Osteoblast (primary cell): ENCODE data around the gene FCER1G. TPM values are rescaled to one million over a fixed set of nuclear protein-coding genes. Genes with fewer than 3 reads are reported as not detected.

ENCODE experiments used
- DNase-seq: peaks from one replicate; pipeline ENCODE4 v3.0.0; 2011; ENCODE audit warnings: low spot score, mixed read lengths; ENCODE audit not compliant: insufficient read length; ENCODE audit errors: missing footprints
- H2AFZ ChIP-seq: 2 replicates; pipeline ENCODE4 v1.6.0; 2011; ENCODE audit warnings: mild to moderate bottlenecking, low read length
- H3K27ac ChIP-seq: 2 replicates; pipeline ENCODE4 v1.5.1; 2011; ENCODE audit warnings: mild to moderate bottlenecking, low read depth, low read length, moderate library complexity
- H3K27me3 ChIP-seq: 2 replicates; pipeline ENCODE4 v1.6.0; 2012; ENCODE audit warnings: mild to moderate bottlenecking, control low read depth, inconsistent platforms, low read length, moderate library complexity; ENCODE audit not compliant: insufficient read depth
- H3K36me3 ChIP-seq: 2 replicates; pipeline ENCODE4 v1.5.1; 2011; ENCODE audit warnings: mild to moderate bottlenecking, low read length, control low read depth, moderate library complexity; ENCODE audit not compliant: insufficient read depth
- H3K4me1 ChIP-seq: 2 replicates; pipeline ENCODE4 v1.5.1; 2011; ENCODE audit warnings: mild to moderate bottlenecking, low read length, control low read depth, moderate library complexity; ENCODE audit not compliant: insufficient read depth
- H3K4me2 ChIP-seq: 2 replicates; pipeline ENCODE4 v1.6.0; 2011; ENCODE audit warnings: mild to moderate bottlenecking, low read length; ENCODE audit not compliant: insufficient read depth
- H3K4me3 ChIP-seq: fragments of 200-600 bp; sonication (generic); 3 replicates; pipeline ENCODE4 v1.5.1; 2012; ENCODE audit warnings: mild to moderate bottlenecking, low read length, inconsistent platforms; ENCODE audit not compliant: insufficient read depth
- H3K79me2 ChIP-seq: 2 replicates; pipeline ENCODE4 v1.6.0; 2012; ENCODE audit warnings: mild to moderate bottlenecking, low read length, control low read depth, inconsistent platforms; ENCODE audit not compliant: insufficient read depth
- H3K9me3 ChIP-seq: 2 replicates; pipeline ENCODE4 v1.5.1; 2011; ENCODE audit warnings: low read depth, low read length, control low read depth
- H4K20me1 ChIP-seq: 2 replicates; pipeline ENCODE4 v1.6.0; 2012; ENCODE audit warnings: mild to moderate bottlenecking, low read length, control low read depth; ENCODE audit not compliant: insufficient read depth
- total RNA-seq: library from RNA; depleted of rRNA; stranded (reverse); fragments of >200 nt; gene quantifications from 2 replicates; pipeline ENCODE4 v1.2.3, GENCODE V29; 2012
- TF ChIP-seq, protein P1 (sequence below): IDR thresholded peaks from 2 replicates; pipeline ENCODE4 v1.5.1; 2011; ENCODE audit warnings: mild to moderate bottlenecking, low read depth, low read length, moderate library complexity; ENCODE audit errors: extremely low read depth

FCER1G gene
- total RNA-seq, 1 donor = 0.72 TPM

DNA sequence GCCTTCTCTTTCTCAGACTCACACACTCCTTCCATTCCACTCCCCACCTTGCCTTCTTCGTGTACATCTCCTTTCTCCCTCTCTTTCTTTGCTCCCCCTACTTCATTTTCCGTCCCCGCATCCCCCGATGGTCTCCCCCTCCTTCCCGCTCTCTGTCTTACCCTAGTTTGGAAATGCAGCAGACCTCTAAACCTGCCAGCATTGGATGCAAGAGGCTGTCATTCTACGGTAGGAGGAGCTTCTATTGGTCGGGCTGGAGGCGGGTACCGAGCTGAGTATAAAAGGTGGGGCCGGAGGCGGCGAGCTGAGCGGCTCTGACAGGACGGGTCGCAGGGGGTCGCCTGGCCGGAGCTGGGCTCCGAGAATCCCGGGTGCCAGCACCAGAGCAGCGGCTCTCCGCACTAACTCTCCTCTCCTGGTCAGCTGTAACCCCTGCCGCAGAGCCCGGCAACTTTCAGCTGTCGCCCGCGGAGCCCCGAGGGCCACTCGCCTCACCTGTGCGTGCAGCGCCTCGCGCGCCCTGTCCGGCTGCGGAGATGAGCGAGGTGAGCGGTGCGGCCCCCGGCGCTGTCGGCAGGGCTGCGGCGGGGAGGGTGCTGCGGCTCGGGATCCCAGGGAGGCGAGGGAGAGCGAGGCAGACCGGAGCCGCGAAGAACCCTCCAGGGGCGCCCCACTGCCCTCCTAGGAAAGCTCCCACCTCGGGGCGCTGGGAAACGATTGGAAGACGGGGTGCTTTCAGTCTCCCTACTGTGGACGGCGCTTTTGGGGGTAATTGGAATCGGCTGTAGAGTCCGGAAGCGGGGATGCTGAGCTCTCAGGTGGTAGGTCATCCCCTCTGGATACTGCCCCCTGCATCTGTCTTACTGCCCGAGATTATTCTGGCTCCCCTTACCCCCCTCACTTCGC, 43.6 kb downstream of the FCER1G start, which contains the start of gene PCP4L1:
PCP4L1 (plus strand) TSS at position 307 of the 906 bp plus-strand sequence; CDS start at position 537, 230 bp downstream.
- no peaks in the 10 kb centered on the region for H3K9me3 ChIP-seq
- peak; percentile 92 for DNase-seq
- peak within 1 kb of the TSS; percentile 77 for H3K4me2 ChIP-seq
- H3K4me1 ChIP-seq = peaks cover 6% of the 10 kb centered on the region
- no peaks in the 10 kb centered on the region for H3K36me3 ChIP-seq
- TF ChIP-seq, protein P1, sequence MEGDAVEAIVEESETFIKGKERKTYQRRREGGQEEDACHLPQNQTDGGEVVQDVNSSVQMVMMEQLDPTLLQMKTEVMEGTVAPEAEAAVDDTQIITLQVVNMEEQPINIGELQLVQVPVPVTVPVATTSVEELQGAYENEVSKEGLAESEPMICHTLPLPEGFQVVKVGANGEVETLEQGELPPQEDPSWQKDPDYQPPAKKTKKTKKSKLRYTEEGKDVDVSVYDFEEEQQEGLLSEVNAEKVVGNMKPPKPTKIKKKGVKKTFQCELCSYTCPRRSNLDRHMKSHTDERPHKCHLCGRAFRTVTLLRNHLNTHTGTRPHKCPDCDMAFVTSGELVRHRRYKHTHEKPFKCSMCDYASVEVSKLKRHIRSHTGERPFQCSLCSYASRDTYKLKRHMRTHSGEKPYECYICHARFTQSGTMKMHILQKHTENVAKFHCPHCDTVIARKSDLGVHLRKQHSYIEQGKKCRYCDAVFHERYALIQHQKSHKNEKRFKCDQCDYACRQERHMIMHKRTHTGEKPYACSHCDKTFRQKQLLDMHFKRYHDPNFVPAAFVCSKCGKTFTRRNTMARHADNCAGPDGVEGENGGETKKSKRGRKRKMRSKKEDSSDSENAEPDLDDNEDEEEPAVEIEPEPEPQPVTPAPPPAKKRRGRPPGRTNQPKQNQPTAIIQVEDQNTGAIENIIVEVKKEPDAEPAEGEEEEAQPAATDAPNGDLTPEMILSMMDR = no peak
- peak within 1 kb of the TSS; percentile 76 for H2AFZ ChIP-seq
- no peaks in the 10 kb centered on the region for H3K79me2 ChIP-seq
- H3K27ac ChIP-seq = no peak within 1 kb of the TSS
- H3K27me3 ChIP-seq = peaks cover 39% of the 10 kb centered on the region
- peak within 1 kb of the TSS; percentile 64 for H3K4me3 ChIP-seq
- H4K20me1 ChIP-seq = no peaks in the 10 kb centered on the region

GRCh38 chr1:161259345-161259702, 44.2 kb downstream of the FCER1G start:
- Histone ChIP-seq H3K27ac (no peak overlapping the region), H3K4me2 (peak overlapping the region; percentile 77), H3K27me3 (peaks cover 39% of the 10 kb centered on the region), H3K4me3 (no peak overlapping the region), H4K20me1 (no peaks in the 10 kb centered on the region), H3K9me3 (no peaks in the 10 kb centered on the region), H3K36me3 (no peaks in the 10 kb centered on the region), H3K4me1 (peaks cover 6% of the 10 kb centered on the region), H2AFZ (no peak overlapping the region), H3K79me2 (no peaks in the 10 kb centered on the region)
- no peak for DNase-seq
- TF ChIP-seq, protein P1 = no peak

DNA sequence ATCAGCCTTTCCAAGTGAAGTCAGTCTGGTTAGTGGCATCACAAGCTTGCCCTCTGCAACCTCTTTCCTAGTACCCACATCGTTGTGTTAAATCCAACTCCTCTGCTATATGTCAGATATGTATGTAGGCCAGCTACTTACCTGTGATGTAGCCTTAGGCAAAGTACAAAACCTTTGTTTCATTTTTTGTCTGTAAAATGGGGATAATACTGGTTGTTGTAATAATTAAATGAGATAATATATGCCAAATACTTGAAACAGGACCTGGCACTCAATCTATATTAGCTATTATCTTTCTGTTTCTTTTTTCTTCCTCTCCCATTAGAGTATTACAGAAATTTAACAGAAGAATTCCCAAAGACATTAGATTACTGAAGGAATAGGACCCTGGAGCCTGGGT, 44.7 kb downstream of the FCER1G start:
- Histone ChIP-seq H3K27me3 (peaks cover 40% of the 10 kb centered on the region), H3K79me2 (no peaks in the 10 kb centered on the region), H3K36me3 (no peaks in the 10 kb centered on the region), H4K20me1 (no peaks in the 10 kb centered on the region), H3K4me3 (no peak overlapping the region), H3K4me2 (no peak overlapping the region), H3K9me3 (no peaks in the 10 kb centered on the region), H3K4me1 (peaks cover 6% of the 10 kb centered on the region), H3K27ac (no peak overlapping the region), H2AFZ (no peak overlapping the region)
- DNase-seq = no peak
- TF ChIP-seq, protein P1 = no peak
